Putamen (tissue), 1 donor: ENCODE measurements around the gene NCKAP5.

Source experiments
- DNase-seq: peaks from one replicate; pipeline ENCODE4 v3.0.0-alpha.2; 2016; ENCODE audit warnings: low spot score

Gene NCKAP5

GRCh38 chr2:132943829-132944228 lies 624.4 kb downstream of the NCKAP5 start:
- DNase-seq: no peak

DNA sequence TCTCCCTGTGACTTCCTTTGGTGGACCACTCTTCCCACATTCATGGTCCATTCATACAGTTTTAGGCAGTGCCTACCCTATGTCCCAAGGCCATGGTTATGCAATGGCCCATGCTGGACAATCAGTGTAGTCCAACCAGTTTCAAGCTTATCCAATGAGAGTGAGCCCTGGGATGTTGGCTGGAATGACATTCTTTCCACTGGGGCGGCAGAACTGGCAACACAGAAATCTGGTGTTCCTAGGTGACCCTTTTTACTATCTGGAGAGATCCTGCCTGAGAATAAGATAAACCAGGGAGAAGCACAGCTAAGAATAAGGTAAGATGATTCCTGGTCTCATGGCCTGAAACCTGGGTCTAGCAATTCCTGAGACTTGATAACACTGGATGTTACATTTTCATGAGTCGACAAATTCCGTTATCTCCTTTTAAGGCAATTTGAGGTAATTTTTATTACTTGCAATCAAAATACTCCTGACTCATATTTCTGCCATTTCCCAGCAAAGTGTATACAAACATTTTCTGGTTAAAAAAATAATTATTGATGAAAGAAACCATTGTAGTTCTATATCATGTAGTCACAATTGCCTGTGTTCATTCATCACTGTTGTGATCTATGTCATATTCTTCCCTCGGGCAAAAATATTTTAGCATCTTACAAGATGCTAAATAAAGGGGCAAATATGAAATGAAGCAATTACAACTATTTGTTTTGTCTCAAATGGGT lies 626.8 kb downstream of the NCKAP5 start:
- no peak for DNase-seq

DNA sequence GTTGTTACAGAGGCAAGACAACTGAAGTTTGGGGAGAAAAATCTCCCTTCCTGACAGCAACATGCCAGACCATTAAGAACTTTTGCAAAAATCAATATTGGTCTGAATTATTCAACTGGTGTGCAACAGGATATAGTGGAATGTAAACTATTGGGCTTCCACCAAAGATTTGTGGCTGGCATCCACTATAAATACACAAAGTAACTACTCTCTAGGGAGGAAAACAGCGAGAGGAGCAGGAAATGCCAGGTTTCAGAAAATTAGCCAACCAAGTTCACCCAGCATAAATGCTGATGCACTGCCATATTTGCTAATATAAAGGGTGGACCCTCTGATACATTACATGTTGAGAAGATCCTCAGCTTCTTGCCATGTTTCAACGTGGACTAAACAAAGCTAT lies 630.6 kb downstream of the NCKAP5 start:
- DNase-seq: no peak

DNA sequence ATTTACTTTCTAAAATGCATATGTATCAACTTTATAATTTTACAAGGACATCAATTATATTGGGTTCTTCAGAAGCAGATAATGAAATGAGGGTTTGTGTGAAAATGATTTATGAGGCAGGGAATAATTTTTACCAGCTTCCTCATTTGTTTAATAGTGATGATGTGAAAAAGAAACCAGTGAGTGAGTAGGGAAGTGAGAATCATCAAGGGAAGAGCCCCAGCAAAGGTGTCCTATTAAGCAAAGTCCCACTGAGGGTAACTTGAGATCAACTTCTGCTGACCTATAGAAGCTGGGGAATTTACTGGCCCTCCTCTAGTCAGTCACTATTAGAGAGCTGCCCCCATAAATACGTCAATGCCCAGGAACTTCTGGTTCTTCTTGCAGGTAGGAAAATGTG lies 631.5 kb downstream of the NCKAP5 start:
- no peak for DNase-seq

DNA sequence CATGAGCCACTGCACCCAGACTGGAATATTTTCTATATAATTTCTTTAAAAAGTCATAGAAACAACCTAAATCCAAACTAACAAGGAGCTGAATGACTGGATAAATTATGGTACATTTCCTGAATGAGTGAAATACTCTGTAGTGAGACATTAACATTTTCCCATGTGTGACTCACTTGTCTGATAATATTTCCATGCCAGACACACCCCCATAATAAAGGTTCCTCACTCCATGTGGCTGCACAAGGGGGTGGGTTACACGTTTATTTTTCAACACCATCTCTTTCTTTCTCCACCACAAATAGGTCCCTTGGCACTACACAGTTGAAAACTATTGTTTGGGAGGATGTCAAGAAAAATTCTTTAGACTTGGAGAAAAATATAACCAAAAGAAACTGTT lies 632.0 kb downstream of the NCKAP5 start:
- no peak for DNase-seq

- no peak for DNase-seq
These were observed 638.5 kb downstream of the NCKAP5 start for GRCh38 chr2:132929786-132930185.

- DNase-seq: no peak
These were observed 644.5 kb downstream of the NCKAP5 start for GRCh38 chr2:132923787-132924186.

- DNase-seq: no peak
These were observed 652.3 kb downstream of the NCKAP5 start for GRCh38 chr2:132915812-132916549.

DNA sequence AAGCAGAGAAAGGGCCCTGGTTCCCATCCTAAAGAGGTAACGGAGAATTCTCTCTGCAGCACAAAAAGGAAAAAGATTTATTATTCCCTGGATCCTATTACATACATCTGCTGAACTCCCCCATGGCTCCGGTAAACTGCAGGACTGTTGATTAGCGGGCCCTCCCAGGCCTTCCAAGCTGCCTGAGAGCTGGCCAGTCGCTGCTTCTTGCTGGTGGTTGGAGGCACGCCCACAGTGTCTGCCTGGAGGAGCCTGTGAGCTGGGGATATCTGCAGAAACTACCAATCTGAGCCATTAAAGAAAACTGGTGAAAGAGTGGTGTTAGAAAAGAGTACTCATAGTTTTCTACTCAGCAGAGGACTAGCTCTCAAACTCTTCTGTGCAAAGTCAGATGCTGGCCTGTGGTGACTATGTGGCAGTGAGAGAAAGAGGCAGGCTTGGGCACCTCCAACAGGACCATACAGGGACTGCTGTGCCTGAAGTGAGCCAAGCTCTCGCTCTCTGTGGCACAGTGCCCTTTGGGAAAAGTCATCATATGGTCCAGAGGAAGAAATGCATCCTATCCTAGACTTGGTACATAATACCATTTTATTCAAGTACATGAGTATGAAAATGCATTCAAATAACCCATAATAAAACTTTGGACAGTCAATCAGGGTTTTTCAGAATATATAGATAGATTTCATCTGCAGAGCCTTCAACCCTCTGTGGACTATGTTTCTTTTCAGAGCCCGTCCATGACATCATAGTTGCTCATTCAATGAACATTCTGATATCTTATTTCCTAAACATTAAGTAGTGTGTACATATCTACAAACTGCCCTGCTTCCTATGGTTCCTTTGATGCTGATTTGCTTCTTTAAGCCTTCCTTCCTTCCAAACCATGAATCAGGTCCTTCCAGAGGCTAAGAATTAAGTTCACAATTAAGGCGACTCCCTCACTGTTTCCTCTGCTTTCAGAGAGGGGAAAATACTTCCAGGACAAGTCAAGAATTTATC lies 656.2 kb downstream of the NCKAP5 start:
- peak; percentile 7 for DNase-seq

DNA sequence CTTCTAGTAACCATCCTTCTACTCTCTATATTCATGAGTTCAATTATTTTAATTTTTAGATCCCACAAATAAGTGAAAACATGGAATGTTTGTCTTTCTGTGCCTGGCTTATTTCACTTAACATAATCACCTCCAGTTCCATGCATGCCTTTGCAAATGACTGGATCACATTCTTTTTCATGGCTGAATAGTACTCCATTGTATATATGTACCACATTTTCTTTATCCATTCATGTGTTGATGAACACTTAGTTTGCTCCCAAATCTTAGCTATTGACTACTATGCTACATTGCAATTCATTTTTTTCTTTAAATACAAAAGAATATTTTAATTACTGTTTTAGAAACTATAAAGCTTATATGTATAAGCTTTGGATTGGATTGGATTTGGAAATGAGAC lies 657.8 kb downstream of the NCKAP5 start:
- no peak for DNase-seq

- DNase-seq: no peak
These were observed 658.8 kb downstream of the NCKAP5 start for GRCh38 chr2:132909427-132909826.

DNA sequence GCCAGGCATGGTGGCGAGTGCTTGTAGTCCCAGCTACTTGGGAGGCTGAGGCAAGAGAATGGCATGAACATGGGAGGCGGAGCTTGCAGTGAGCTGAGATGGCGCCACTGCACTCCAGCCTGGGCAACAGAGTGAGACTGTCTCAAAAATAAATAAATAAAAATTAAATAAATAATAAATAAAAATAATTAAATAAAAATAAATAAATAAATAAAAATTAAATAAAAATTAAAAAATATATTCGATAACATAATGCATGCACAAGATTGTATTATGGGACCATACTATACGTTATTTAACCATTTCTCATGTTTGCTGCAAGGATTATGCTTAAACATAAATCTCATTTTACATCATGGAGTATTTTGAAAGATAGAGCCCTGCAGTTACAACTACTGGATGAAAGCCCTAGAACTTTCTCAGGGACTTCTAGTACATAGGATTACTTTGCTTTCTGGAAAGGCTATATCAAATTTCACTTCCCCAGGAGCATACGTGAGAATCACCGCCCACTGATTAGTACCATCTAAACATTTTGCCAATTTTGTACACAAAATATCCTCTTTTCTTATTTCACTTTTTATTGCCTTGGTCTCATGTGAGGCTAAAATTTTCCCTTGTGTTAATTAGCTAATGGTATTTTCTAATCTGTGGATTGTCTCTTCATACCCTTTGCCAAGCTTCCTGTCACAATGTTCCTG lies 664.0 kb downstream of the NCKAP5 start:
- no peak for DNase-seq

DNA sequence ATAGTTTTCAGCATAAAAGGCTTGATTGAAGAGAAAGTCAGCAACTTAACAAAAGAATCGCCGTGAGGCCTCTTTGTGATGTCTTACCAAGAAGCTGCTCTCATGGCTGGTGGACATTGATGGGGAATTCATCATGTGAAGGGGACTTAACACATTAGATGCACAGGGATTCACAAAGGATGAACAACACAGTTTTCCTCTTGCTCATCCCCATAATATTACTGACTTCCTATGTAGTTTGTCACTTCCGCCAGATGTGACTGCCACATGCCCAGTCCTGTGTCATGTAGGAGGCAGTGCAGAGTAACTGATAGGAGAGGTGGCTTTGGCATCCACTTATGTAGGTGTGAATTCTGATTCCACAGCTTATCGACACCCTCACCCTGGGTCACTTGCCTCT lies 665.6 kb downstream of the NCKAP5 start:
- no peak for DNase-seq

GRCh38 chr2:132901661-132902060 lies 666.6 kb downstream of the NCKAP5 start:
- DNase-seq: no peak

GRCh38 chr2:132897111-132897510 lies 671.2 kb downstream of the NCKAP5 start:
- DNase-seq: no peak

- no peak for DNase-seq
These were observed 672.2 kb downstream of the NCKAP5 start for GRCh38 chr2:132896073-132896472.

- no peak for DNase-seq
These were observed 676.8 kb downstream of the NCKAP5 start for GRCh38 chr2:132891498-132891897.

DNA sequence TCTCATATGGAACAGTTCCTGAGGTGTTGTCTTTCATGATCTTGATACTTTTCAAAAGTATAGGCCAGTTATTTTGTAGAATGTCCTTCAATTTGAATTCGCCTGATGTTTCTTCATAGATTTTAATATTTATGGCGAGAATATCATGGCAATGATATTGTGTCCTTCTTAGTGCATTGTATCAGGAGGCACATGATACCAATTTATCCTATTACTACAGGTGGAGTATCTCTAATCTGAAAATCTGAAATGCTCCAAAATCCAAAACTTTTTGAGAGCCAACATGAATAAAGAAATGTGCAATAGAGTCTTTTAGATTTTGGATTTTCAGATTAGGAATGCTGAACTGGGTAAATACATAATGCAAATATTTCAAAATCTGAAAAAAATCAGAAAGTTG lies 681.7 kb downstream of the NCKAP5 start:
- DNase-seq: no peak

DNA sequence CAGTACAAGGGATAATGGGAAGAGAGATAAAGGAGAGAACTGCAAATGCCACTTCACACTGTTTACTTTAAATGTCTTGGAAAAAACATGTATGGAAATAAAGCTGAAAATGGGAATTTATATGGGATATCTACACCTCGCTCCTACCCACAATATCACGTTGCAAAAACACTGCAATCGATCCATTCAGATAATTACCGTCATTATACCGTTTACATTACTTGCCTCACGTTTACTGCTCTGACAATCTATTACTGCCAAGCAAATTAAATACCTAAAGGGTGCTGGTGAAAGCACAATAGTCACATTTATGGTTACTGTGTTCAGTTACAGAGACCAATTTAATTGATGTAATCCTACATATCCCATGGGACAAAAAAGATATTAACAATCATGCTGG lies 683.6 kb downstream of the NCKAP5 start:
- no peak for DNase-seq

GRCh38 chr2:132884292-132884691 lies 684.0 kb downstream of the NCKAP5 start:
- DNase-seq: no peak

DNA sequence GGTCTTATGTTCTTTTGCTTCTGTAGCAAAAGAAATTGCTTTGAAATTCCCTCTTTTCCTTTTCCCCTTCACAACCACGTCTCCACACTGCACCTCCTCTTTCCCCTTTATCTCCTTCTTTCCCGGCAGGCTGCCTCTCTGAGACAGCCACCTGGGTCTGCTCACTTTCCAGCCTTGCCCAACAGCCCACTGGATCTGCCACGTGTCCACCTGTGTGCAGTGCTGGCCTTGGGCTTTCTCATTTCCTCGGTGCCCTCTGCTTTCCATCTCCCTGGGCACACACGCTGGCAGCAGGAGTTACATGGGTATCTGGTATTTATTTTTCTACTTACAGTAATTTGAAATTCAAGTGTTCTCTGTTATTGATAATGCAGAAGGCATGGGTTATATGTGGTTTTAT lies 684.8 kb downstream of the NCKAP5 start:
- no peak for DNase-seq

- no peak for DNase-seq
These were observed 686.7 kb downstream of the NCKAP5 start for GRCh38 chr2:132881546-132881945.
